Stimulated activated memory B cell treated with anti-CD40 and anti-IgM and Interleukin-4, amounts not matched to agents 10 μg/mL and 1 μg/mL and 100 μg/mL, for 72 hours (primary cell): Measurements from ENCODE around the gene ARV1.
A peak's percentile ranks its signal among the peaks of the same experiment; 100 is the strongest.
"Not testable (repeated sequence)": the region's sequence is repeated elsewhere in the genome, so short reads cannot be mapped to it uniquely, and the experiment has no call there.

Experiments
- ATAC-seq: fragments of 150-1000 bp; cut with Tn5 transposase; 2 replicates; pipeline ENCODE4 v1.10.0; 2021
- H3K27ac Mint-ChIP-seq: one replicate; pipeline ENCODE4 v1.8.0; 2022; ENCODE audit warnings: mild to moderate bottlenecking, mixed read lengths
- H3K27me3 Mint-ChIP-seq: one replicate; pipeline ENCODE4 v1.8.0; 2022; ENCODE audit warnings: mixed read lengths
- H3K36me3 Mint-ChIP-seq: one replicate; pipeline ENCODE4 v1.8.0; 2022; ENCODE audit warnings: mixed read lengths
- H3K4me1 Mint-ChIP-seq: one replicate; pipeline ENCODE4 v1.8.0; 2022; ENCODE audit warnings: mixed read lengths
- H3K4me3 Mint-ChIP-seq: one replicate; pipeline ENCODE4 v1.8.0; 2022; ENCODE audit warnings: mild to moderate bottlenecking, moderate library complexity, mixed read lengths
- H3K9me3 Mint-ChIP-seq: one replicate; pipeline ENCODE4 v1.8.0; 2022; ENCODE audit warnings: mixed read lengths

The ARV1 gene

DNA sequence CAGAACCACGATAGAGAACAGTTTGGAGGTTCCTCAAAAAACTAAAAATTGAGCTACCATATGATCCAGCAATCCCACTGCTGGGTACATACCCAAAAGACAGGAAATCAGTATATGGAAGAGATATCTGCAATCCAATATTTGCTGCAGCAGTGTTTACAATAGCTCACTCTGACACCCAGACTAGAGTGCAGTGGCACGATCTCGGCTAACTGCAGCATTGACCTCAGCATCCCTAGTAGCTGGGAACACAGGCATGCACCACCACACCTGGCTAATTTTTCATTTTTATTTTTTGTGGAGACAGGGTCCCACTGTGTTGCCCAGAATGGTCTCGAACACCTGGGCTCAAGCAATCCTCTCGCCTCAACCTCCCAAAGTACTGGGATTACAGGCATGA lies 13.4 kb upstream of the ARV1 start:
- Mint-ChIP-seq H3K27me3 (no peaks in the 10 kb centered on the region), H3K4me3 (no peak overlapping the region), H3K9me3 (no peaks in the 10 kb centered on the region), H3K27ac (no peak overlapping the region), H3K4me1 (peaks cover 42% of the 10 kb centered on the region), H3K36me3 (peaks cover 38% of the 10 kb centered on the region)
- ATAC-seq: no peak

DNA sequence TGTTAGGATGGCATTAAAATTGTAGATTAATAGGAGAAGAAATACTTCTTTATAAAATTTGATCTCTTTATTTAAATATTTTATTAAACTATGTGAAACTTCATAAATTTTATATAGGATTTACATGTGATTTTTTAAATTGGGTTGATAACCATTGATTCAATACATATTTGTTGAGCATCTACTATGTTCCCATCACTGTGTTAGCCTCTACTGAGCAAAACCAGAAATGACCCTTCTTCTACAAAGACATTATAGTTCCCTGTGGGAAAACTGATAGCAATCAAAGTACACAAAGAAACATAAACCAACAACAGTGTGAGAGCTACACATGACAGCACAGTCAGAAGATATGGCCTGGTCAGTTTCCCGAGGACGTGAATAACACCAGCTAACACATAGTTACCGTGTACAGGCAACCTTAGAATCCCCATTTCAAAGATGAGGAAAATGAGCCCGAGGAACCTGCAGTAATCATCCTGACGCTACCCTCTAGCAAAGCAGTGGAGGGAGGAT lies 12.5 kb upstream of the ARV1 start:
- no peaks in the 10 kb centered on the region for H3K9me3 Mint-ChIP-seq
- H3K4me3 Mint-ChIP-seq: no peak overlapping the region
- ATAC-seq: no peak
- no peaks in the 10 kb centered on the region for H3K27me3 Mint-ChIP-seq
- H3K4me1 Mint-ChIP-seq: peaks cover 43% of the 10 kb centered on the region
- peaks cover 30% of the 10 kb centered on the region for H3K36me3 Mint-ChIP-seq
- no peak overlapping the region for H3K27ac Mint-ChIP-seq

GRCh38 chr1:230970432-230970831 lies 8.5 kb upstream of the ARV1 start:
- H3K4me1 Mint-ChIP-seq: peaks cover 45% of the 10 kb centered on the region
- H3K27me3 Mint-ChIP-seq: no peaks in the 10 kb centered on the region
- peak overlapping the region; percentile 51 for H3K27ac Mint-ChIP-seq
- peaks cover 16% of the 10 kb centered on the region for H3K36me3 Mint-ChIP-seq
- ATAC-seq: no peak
- no peaks in the 10 kb centered on the region for H3K9me3 Mint-ChIP-seq
- no peak overlapping the region for H3K4me3 Mint-ChIP-seq

DNA sequence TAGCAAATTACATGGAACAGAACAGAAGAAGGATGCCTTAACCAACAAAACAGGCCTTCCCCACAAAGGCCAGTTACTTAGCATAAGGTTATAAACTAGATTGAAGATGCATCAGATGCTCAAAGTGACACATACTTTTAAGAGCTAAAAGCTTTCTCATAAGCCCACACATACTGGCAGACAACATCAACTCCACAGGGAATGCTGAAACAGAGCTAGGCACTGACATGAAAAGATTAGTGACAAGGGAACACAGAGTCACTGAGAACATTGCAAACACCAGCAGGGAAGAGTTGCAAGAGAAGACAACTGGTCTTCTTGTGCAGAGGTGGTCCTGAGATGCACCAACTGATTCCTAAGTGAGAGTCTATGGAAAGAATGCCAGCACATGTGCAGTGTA lies 7.1 kb upstream of the ARV1 start:
- Mint-ChIP-seq H3K27me3 (no peaks in the 10 kb centered on the region), H3K36me3 (peaks cover 21% of the 10 kb centered on the region), H3K27ac (peak overlapping the region; percentile 70), H3K4me3 (no peak overlapping the region), H3K9me3 (no peaks in the 10 kb centered on the region), H3K4me1 (peaks cover 56% of the 10 kb centered on the region)
- no peak for ATAC-seq

DNA sequence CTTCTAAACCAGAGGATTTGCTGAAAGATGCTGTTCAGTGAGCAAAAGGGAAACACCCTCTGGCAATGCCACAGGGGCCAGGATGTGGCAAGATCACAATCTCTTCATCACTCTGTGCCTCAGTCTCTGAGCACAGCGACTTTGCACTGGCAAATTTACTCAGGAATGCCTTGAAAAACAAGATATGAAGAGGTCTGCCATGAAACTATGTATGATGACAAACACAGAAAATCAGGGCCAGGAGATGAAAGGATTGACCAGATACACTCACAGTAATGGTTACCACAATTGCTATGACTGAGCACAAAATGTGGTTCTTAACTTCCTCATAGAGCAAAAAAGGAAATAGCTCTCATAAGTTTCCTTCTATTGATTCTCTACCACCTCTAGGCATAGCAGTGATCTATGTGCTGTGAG lies 6.0 kb upstream of the ARV1 start:
- Mint-ChIP-seq H3K27me3 (no peaks in the 10 kb centered on the region), H3K4me3 (no peak overlapping the region), H3K27ac (peak overlapping the region; percentile 70), H3K36me3 (peaks cover 21% of the 10 kb centered on the region), H3K9me3 (no peaks in the 10 kb centered on the region), H3K4me1 (peaks cover 63% of the 10 kb centered on the region)
- ATAC-seq: peak; percentile 89

GRCh38 chr1:230975636-230976035 lies 3.3 kb upstream of the ARV1 start:
- no peak for ATAC-seq
- Mint-ChIP-seq H3K27ac (no peak overlapping the region), H3K36me3 (peaks cover 6% of the 10 kb centered on the region), H3K27me3 (no peaks in the 10 kb centered on the region), H3K4me1 (peaks cover 47% of the 10 kb centered on the region), H3K9me3 (no peaks in the 10 kb centered on the region), H3K4me3 (no peak overlapping the region)

DNA sequence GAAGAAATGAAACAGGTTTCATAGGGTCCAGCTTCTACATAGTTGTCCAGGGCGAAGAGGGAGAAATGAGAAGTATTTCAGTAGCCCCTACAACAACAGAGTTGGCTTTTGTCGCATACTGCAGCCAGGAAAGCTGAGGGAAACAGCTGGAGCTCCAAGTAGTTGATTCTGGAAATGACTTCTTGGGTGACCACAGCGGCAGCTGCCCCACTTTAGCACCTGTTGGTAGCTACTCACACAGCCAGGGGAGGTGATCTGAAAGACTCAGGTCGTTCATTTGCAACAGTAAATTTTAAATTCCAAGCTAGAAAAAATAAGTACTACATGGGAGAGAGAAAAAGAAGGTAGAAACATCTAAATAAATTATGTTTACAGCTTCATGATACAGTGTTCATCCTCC lies 2.5 kb upstream of the ARV1 start:
- H3K4me3 Mint-ChIP-seq: peak overlapping the region; percentile 26
- H3K4me1 Mint-ChIP-seq: peaks cover 44% of the 10 kb centered on the region
- no peak overlapping the region for H3K27ac Mint-ChIP-seq
- no peak for ATAC-seq
- no peaks in the 10 kb centered on the region for H3K27me3 Mint-ChIP-seq
- peaks cover 6% of the 10 kb centered on the region for H3K36me3 Mint-ChIP-seq
- no peaks in the 10 kb centered on the region for H3K9me3 Mint-ChIP-seq

- Mint-ChIP-seq H3K4me3 (peak overlapping the region; percentile 92), H3K4me1 (peaks cover 37% of the 10 kb centered on the region), H3K27me3 (no peaks in the 10 kb centered on the region), H3K9me3 (no peaks in the 10 kb centered on the region), H3K36me3 (peaks cover 6% of the 10 kb centered on the region), H3K27ac (no peak overlapping the region)
- ATAC-seq: no peak
Observed at GRCh38 chr1:230976825-230977747, 1.8 kb upstream of the ARV1 start.

- Mint-ChIP-seq H3K27me3 (no peaks in the 10 kb centered on the region), H3K36me3 (peaks cover 6% of the 10 kb centered on the region), H3K4me1 (peaks cover 29% of the 10 kb centered on the region), H3K9me3 (no peaks in the 10 kb centered on the region), H3K27ac (no peak overlapping the region), H3K4me3 (peak overlapping the region; percentile 92)
- ATAC-seq: peak; percentile 32
Observed at GRCh38 chr1:230977761-230978490, 968 bp upstream of the ARV1 start.

DNA sequence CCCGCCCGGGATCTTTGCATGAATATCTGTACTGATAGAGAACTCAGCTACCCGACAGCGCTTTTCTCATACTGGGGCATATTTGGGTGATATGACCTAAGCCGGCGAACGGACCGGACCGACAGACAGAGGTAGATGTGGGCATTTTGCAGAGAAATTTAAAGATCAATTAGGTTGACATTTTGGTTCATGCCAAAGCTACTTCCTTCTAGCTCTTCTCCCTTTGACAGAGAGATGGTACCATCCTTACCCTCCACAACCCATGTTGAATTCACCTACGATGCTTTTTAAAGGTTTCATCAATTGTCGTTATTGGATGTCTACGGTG lies 459 bp downstream of the ARV1 start:
- H3K4me1 Mint-ChIP-seq: peaks cover 26% of the 10 kb centered on the region
- no peaks in the 10 kb centered on the region for H3K9me3 Mint-ChIP-seq
- no peak overlapping the region for H3K27ac Mint-ChIP-seq
- no peak for ATAC-seq
- H3K27me3 Mint-ChIP-seq: no peaks in the 10 kb centered on the region
- no peak overlapping the region for H3K4me3 Mint-ChIP-seq
- H3K36me3 Mint-ChIP-seq: peaks cover 6% of the 10 kb centered on the region

DNA sequence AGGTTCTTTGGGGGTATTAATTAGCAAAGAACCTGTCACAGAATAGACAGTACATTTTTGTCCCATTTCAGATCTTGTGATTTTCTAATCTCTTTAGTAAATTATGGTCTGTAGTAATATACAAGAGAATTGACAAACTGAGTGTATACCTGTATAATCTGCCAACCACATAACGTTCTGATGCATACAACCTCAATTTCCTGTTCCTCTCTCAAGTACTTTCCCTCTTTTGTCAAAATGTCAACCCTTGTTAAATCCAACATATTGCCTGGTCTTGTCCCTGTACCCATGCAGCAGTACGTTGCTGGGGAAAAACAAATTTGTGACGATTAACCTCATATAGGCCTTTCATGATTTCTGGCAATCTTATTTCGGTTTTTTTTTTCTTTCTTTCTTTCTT lies 1.1 kb downstream of the ARV1 start:
- Mint-ChIP-seq H3K4me3 (no peak overlapping the region), H3K27me3 (no peaks in the 10 kb centered on the region), H3K36me3 (peaks cover 8% of the 10 kb centered on the region), H3K27ac (no peak overlapping the region), H3K4me1 (peaks cover 28% of the 10 kb centered on the region), H3K9me3 (no peaks in the 10 kb centered on the region)
- no peak for ATAC-seq

- H3K4me1 Mint-ChIP-seq: peaks cover 15% of the 10 kb centered on the region
- no peak for ATAC-seq
- H3K27ac Mint-ChIP-seq: no peak overlapping the region
- no peaks in the 10 kb centered on the region for H3K9me3 Mint-ChIP-seq
- no peak overlapping the region for H3K4me3 Mint-ChIP-seq
- no peaks in the 10 kb centered on the region for H3K27me3 Mint-ChIP-seq
- peaks cover 20% of the 10 kb centered on the region for H3K36me3 Mint-ChIP-seq
Observed at GRCh38 chr1:230982696-230983095, 3.8 kb downstream of the ARV1 start.

GRCh38 chr1:230983811-230984210 lies 4.9 kb downstream of the ARV1 start:
- Mint-ChIP-seq H3K27me3 (no peaks in the 10 kb centered on the region), H3K36me3 (peaks cover 20% of the 10 kb centered on the region), H3K27ac (peak overlapping the region; percentile 22), H3K4me3 (no peak overlapping the region), H3K9me3 (no peaks in the 10 kb centered on the region), H3K4me1 (peaks cover 14% of the 10 kb centered on the region)
- no peak for ATAC-seq

GRCh38 chr1:230984622-230985515 lies 6.0 kb downstream of the ARV1 start:
- peaks cover 14% of the 10 kb centered on the region for H3K4me1 Mint-ChIP-seq
- H3K27ac Mint-ChIP-seq, ATAC-seq, H3K9me3 Mint-ChIP-seq, H3K27me3 Mint-ChIP-seq, H3K4me3 Mint-ChIP-seq: not testable (repeated sequence)
- H3K36me3 Mint-ChIP-seq: peaks cover 22% of the 10 kb centered on the region

GRCh38 chr1:230985711-230986110 lies 6.8 kb downstream of the ARV1 start:
- no peaks in the 10 kb centered on the region for H3K27me3 Mint-ChIP-seq
- H3K36me3 Mint-ChIP-seq: peaks cover 24% of the 10 kb centered on the region
- peaks cover 14% of the 10 kb centered on the region for H3K4me1 Mint-ChIP-seq
- H3K4me3 Mint-ChIP-seq: no peak overlapping the region
- no peaks in the 10 kb centered on the region for H3K9me3 Mint-ChIP-seq
- no peak overlapping the region for H3K27ac Mint-ChIP-seq
- no peak for ATAC-seq
